Cardiac muscle cell (in vitro differentiated cells and primary cell): ENCODE measurements around the gene CORO2A. TPM values are rescaled to one million over a fixed set of nuclear protein-coding genes. Genes with fewer than 3 reads are reported as not detected.
"Not testable (repeated sequence)": the region's sequence is repeated elsewhere in the genome, so short reads cannot be mapped to it uniquely, and the experiment has no call there.

Source experiments
- DNase-seq, 2 donors: peaks; one replicate each; pipeline versions ENCODE4 v3.0.0 to v3.0.0-alpha.2; 2010 to 2017; ENCODE audit warnings: low read depth in 1 of 2, low spot score in 1 of 2
- H3K27ac ChIP-seq: fragments of 200-600 bp; sonication (generic); 2 replicates; pipeline ENCODE4 v1.5.1; 2016
- H3K27me3 ChIP-seq: fragments of 200-600 bp; sonication (generic); 2 replicates; pipeline ENCODE4 v1.6.0; 2016; ENCODE audit warnings: control low read depth
- H3K36me3 ChIP-seq: fragments of 200-600 bp; sonication (generic); 2 replicates; pipeline ENCODE4 v1.5.1; 2016; ENCODE audit warnings: control low read depth
- H3K4me1 ChIP-seq: fragments of 200-600 bp; sonication (generic); 2 replicates; pipeline ENCODE4 v1.8.1; 2017; ENCODE audit warnings: low read depth, mild to moderate bottlenecking, mixed run types
- H3K4me3 ChIP-seq: fragments of 200-600 bp; sonication (generic); 2 replicates; pipeline ENCODE4 v1.5.1; 2016; ENCODE audit warnings: mild to moderate bottlenecking
- H3K9me3 ChIP-seq: fragments of 200-600 bp; sonication (generic); 2 replicates; pipeline ENCODE4 v1.5.1; 2017; ENCODE audit warnings: low read depth, mild to moderate bottlenecking, control low read depth
- CTCF ChIP-seq: IDR thresholded peaks from 2 replicates; pipeline ENCODE4 v1.5.1; 2012; ENCODE audit warnings: low read depth, mild to moderate bottlenecking, low read length
- polyA plus RNA-seq: library from polyadenylated mRNA; unstranded; fragments of >200 nt; fragmentation: Nextera tagmentation; extraction: Ambion mirVana; gene quantifications from 2 replicates; pipeline ENCODE4 v1.2.1, GENCODE V29; 2016
- total RNA-seq: library from RNA; depleted of rRNA; stranded (reverse); fragments of >200 nt; gene quantifications from 2 replicates; pipeline ENCODE4 v1.2.3, GENCODE V29; 2016

Gene CORO2A
- total and polyA plus RNA-seq, 2 experiments from 2014 or later: 1.1 to 2.4 TPM

- Histone ChIP-seq H3K4me3 (no peak overlapping the region), H3K9me3 (no peaks in the 10 kb centered on the region), H3K27me3 (no peaks in the 10 kb centered on the region), H3K4me1 (no peaks in the 10 kb centered on the region), H3K27ac (no peak overlapping the region), H3K36me3 (no peaks in the 10 kb centered on the region)
- no peak for DNase-seq
- TF ChIP-seq CTCF: no peak
Measured at GRCh38 chr9:98132806-98133631, 59.4 kb downstream of the CORO2A start.

- Histone ChIP-seq H3K27ac (no peak overlapping the region), H3K9me3 (no peaks in the 10 kb centered on the region), H3K4me1 (no peaks in the 10 kb centered on the region), H3K27me3 (no peaks in the 10 kb centered on the region), H3K36me3 (no peaks in the 10 kb centered on the region), H3K4me3 (no peak overlapping the region)
- no peak for TF ChIP-seq CTCF
- DNase-seq: no peak
Measured at GRCh38 chr9:98132158-98132557, 60.3 kb downstream of the CORO2A start.

GRCh38 chr9:98130576-98131228 is 61.7 kb downstream of the CORO2A start:
- no peak for TF ChIP-seq CTCF
- H3K4me1 ChIP-seq: no peaks in the 10 kb centered on the region
- no peaks in the 10 kb centered on the region for H3K27me3 ChIP-seq
- H3K4me3 ChIP-seq: no peak overlapping the region
- no peak for DNase-seq
- no peak overlapping the region for H3K27ac ChIP-seq
- H3K36me3 ChIP-seq: no peaks in the 10 kb centered on the region
- no peaks in the 10 kb centered on the region for H3K9me3 ChIP-seq

- not testable (repeated sequence) for H3K36me3 ChIP-seq, H3K9me3 ChIP-seq, H3K4me1 ChIP-seq, H3K4me3 ChIP-seq, DNase-seq, H3K27me3 ChIP-seq, H3K27ac ChIP-seq
Measured at GRCh38 chr9:98130060-98130459, 62.4 kb downstream of the CORO2A start.

- H3K36me3 ChIP-seq: no peaks in the 10 kb centered on the region
- DNase-seq: no peak
Measured at GRCh38 chr9:98129451-98129881, 63.0 kb downstream of the CORO2A start.

More at GRCh38 chr9:98129451-98129881, 63.0 kb downstream of the CORO2A start:
- Histone ChIP-seq H3K9me3 (no peaks in the 10 kb centered on the region), H3K27ac (no peak overlapping the region), H3K27me3 (no peaks in the 10 kb centered on the region), H3K4me3 (no peak overlapping the region), H3K4me1 (no peaks in the 10 kb centered on the region)
- TF ChIP-seq CTCF: no peak
